Measurements from ENCODE around the gene FEZF1. TPM values are rescaled to one million over a fixed set of nuclear protein-coding genes. Genes with fewer than 3 reads are reported as not detected.

The FEZF1 gene
- total RNA-seq, 1 donor from 2014 or later: not detected

GRCh38 chr7:122315507-122316466 lies 11.2 kb upstream of the FEZF1 start:
- peaks cover 57% of the 10 kb centered on the region for H3K27me3 ChIP-seq (ENCODE audit: control insufficient read depth, insufficient read depth, low read length)
- no peak for DNase-seq (ENCODE audit: low read depth)

GRCh38 chr7:122314284-122314683 lies 9.7 kb upstream of the FEZF1 start:
- no peak overlapping the region for H3K4me3 ChIP-seq (ENCODE audit: low read depth, low read length)
- no peak for TF ChIP-seq CTCF (IDR thresholded peaks at IDR 0.05; ENCODE audit: insufficient read depth, low read length, poor library complexity, severe bottlenecking)
- no peak for DNase-seq (ENCODE audit: low read depth)
- H3K27me3 ChIP-seq (ENCODE audit: control insufficient read depth, insufficient read depth, low read length): peaks cover 71% of the 10 kb centered on the region
- H3K36me3 ChIP-seq (ENCODE audit: control insufficient read depth, insufficient read depth, low read length): no peaks in the 10 kb centered on the region

More at GRCh38 chr7:122315507-122316466, 11.2 kb upstream of the FEZF1 start:
- H3K36me3 ChIP-seq (ENCODE audit: control insufficient read depth, insufficient read depth, low read length): no peaks in the 10 kb centered on the region
- no peak for TF ChIP-seq CTCF (IDR thresholded peaks at IDR 0.05; ENCODE audit: insufficient read depth, low read length, poor library complexity, severe bottlenecking)
- no peak overlapping the region for H3K4me3 ChIP-seq (ENCODE audit: low read depth, low read length)

GRCh38 chr7:122312789-122313188 lies 8.2 kb upstream of the FEZF1 start:
- peaks cover 76% of the 10 kb centered on the region for H3K27me3 ChIP-seq (ENCODE audit: control insufficient read depth, insufficient read depth, low read length)
- H3K36me3 ChIP-seq (ENCODE audit: control insufficient read depth, insufficient read depth, low read length): no peaks in the 10 kb centered on the region
- H3K4me3 ChIP-seq (ENCODE audit: low read depth, low read length): no peak overlapping the region
- no peak for DNase-seq (ENCODE audit: low read depth)
- no peak for TF ChIP-seq CTCF (IDR thresholded peaks at IDR 0.05; ENCODE audit: insufficient read depth, low read length, poor library complexity, severe bottlenecking)

- Histone ChIP-seq H3K4me3 (ENCODE audit: low read depth, low read length) (no peak overlapping the region), H3K27me3 (ENCODE audit: control insufficient read depth, insufficient read depth, low read length) (peaks cover 79% of the 10 kb centered on the region), H3K36me3 (ENCODE audit: control insufficient read depth, insufficient read depth, low read length) (no peaks in the 10 kb centered on the region)
- no peak for DNase-seq (ENCODE audit: low read depth)
- TF ChIP-seq CTCF (IDR thresholded peaks at IDR 0.05; ENCODE audit: insufficient read depth, low read length, poor library complexity, severe bottlenecking): no peak
Measured at GRCh38 chr7:122311734-122312450, 7.3 kb upstream of the FEZF1 start.

- H3K4me3 ChIP-seq (ENCODE audit: low read depth, low read length): no peak overlapping the region
- H3K36me3 ChIP-seq (ENCODE audit: control insufficient read depth, insufficient read depth, low read length): no peaks in the 10 kb centered on the region
- TF ChIP-seq CTCF (IDR thresholded peaks at IDR 0.05; ENCODE audit: insufficient read depth, low read length, poor library complexity, severe bottlenecking): no peak
- DNase-seq (ENCODE audit: low read depth): no peak
- H3K27me3 ChIP-seq (ENCODE audit: control insufficient read depth, insufficient read depth, low read length): peaks cover 79% of the 10 kb centered on the region
Measured at GRCh38 chr7:122311050-122311700, 6.6 kb upstream of the FEZF1 start.
